OCI-LY3 (cell line): ENCODE results near the gene DOCK1.

ENCODE experiments used
- EZH2phosphoT487 ChIP-seq: fragments of 200-600 bp; shearing (Covaris generic); IDR thresholded peaks from 2 replicates; pipeline ENCODE4 v1.6.1; 2018; ENCODE audit warnings: antibody characterized with exemption, mixed run types, low read depth
- TF ChIP-seq, protein P1 (sequence below): fragments of 200-600, 300-600 bp; sonication (generic); IDR thresholded peaks from 2 replicates; pipeline ENCODE4 v1.5.1; 2014; ENCODE audit warnings: antibody characterized with exemption, low read length, low read depth

DNA sequence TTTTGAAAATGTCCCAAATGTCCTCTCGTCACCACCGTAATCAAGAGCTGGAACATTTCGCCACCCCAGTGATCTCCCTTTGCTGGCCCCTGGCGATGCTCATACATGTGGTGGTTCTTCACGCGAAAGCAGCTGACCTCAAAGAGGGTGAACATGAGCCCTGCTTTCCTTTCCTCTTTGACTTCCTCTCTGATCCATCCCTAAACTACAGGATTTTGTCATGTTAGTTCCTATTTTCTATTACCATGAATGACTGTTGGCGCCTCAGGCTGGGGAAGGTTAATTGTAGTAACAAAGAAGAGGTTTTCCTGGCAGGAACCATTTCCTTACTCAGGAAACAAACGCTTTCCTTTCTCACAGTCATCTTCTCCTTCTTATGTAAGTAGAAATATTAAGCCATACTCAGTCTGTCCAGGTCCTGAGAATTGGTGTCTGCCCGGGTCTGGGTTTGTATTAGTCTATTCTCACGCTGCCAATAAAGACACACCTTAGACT, 176.7 kb downstream of the DOCK1 start:
- TF ChIP-seq, protein P1, sequence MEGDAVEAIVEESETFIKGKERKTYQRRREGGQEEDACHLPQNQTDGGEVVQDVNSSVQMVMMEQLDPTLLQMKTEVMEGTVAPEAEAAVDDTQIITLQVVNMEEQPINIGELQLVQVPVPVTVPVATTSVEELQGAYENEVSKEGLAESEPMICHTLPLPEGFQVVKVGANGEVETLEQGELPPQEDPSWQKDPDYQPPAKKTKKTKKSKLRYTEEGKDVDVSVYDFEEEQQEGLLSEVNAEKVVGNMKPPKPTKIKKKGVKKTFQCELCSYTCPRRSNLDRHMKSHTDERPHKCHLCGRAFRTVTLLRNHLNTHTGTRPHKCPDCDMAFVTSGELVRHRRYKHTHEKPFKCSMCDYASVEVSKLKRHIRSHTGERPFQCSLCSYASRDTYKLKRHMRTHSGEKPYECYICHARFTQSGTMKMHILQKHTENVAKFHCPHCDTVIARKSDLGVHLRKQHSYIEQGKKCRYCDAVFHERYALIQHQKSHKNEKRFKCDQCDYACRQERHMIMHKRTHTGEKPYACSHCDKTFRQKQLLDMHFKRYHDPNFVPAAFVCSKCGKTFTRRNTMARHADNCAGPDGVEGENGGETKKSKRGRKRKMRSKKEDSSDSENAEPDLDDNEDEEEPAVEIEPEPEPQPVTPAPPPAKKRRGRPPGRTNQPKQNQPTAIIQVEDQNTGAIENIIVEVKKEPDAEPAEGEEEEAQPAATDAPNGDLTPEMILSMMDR = no peak
- no peak for TF ChIP-seq EZH2phosphoT487
